Measurements from ENCODE around the gene ZNF335. TPM values are rescaled to one million over a fixed set of nuclear protein-coding genes. Genes with fewer than 3 reads are reported as not detected.

ZNF335 gene
- total and polyA plus RNA-seq, 2 experiments from 2014 or later, result 6.9 to 10.8 TPM

- 12 to 15% methylated on average over 23 to 29 of the region's 29 CpGs for WGBS, 2 experiments (ENCODE audit: low coverage in 1 of 2, low lambda C conversion rate in 2 of 2, missing lambda C conversion rate in 2 of 2)
- Histone ChIP-seq H3K36me3 (ENCODE audit: low read depth) (no peaks in the 10 kb centered on the region), H3K9me3 (ENCODE audit: low read depth) (no peaks in the 10 kb centered on the region), H3K4me3 (no peak overlapping the region), H3K27ac (no peak overlapping the region), H3K9me2 (ENCODE audit: insufficient read depth) (no peaks in the 10 kb centered on the region), H3K4me2 (ENCODE audit: unreplicated experiment) (no peak overlapping the region), H4K20me1 (ENCODE audit: insufficient read depth) (no peaks in the 10 kb centered on the region), H2AFZ (no peak overlapping the region), H3K27me3 (replicated peaks; ENCODE audit: insufficient read depth) (peaks cover 51% of the 10 kb centered on the region), H3F3A (ENCODE audit: insufficient read depth) (no peaks in the 10 kb centered on the region), H3K79me2 (ENCODE audit: insufficient read depth) (no peaks in the 10 kb centered on the region), H3K9ac (no peak overlapping the region), H3K4me1 (ENCODE audit: insufficient read depth) (no peaks in the 10 kb centered on the region)
- DNase-seq, result no peak
- in situ Hi-C loops (cut with MboI), result loop anchor here (25.0 kb wide), 1 partner anchor 299 kb away; the partner anchor contains the start of gene CDH22
- TF ChIP-seq EZH2phosphoT487 (IDR thresholded peaks at IDR 0.05; ENCODE audit: insufficient read depth, low read depth) (no peak), EZH2 (IDR thresholded peaks at IDR 0.05; ENCODE audit: insufficient read depth, poor library complexity, severe bottlenecking) (no peak)
Measured at GRCh38 chr20:46013322-46013828, 41.4 kb upstream of the ZNF335 start.

GRCh38 chr20:46012921-46013320 is 40.9 kb upstream of the ZNF335 start:
- DNase-seq, result no peak
- H2AFZ ChIP-seq, result no peak overlapping the region
- no peak overlapping the region for H3K4me2 ChIP-seq (ENCODE audit: unreplicated experiment)
- H3K9me2 ChIP-seq (ENCODE audit: insufficient read depth), result no peaks in the 10 kb centered on the region
- no peaks in the 10 kb centered on the region for H3K4me1 ChIP-seq (ENCODE audit: insufficient read depth)
- peaks cover 51% of the 10 kb centered on the region for H3K27me3 ChIP-seq (replicated peaks; ENCODE audit: insufficient read depth)
- no peak overlapping the region for H3K9ac ChIP-seq
- H3K36me3 ChIP-seq (ENCODE audit: low read depth), result no peaks in the 10 kb centered on the region
- H3K79me2 ChIP-seq (ENCODE audit: insufficient read depth), result no peaks in the 10 kb centered on the region
- in situ Hi-C loops (cut with MboI), result loop anchor here (25.0 kb wide), 1 partner anchor 299 kb away; the partner anchor contains the start of gene CDH22
- no peak overlapping the region for H3K4me3 ChIP-seq
- H3K9me3 ChIP-seq (ENCODE audit: low read depth), result no peaks in the 10 kb centered on the region
- TF ChIP-seq EZH2 (IDR thresholded peaks at IDR 0.05; ENCODE audit: insufficient read depth, poor library complexity, severe bottlenecking), result no peak
- no peak for TF ChIP-seq EZH2phosphoT487 (IDR thresholded peaks at IDR 0.05; ENCODE audit: insufficient read depth, low read depth)
- 27 to 40% methylated on average over 6 to 10 of the region's 10 CpGs for WGBS, 2 experiments (ENCODE audit: low coverage in 1 of 2, low lambda C conversion rate in 2 of 2, missing lambda C conversion rate in 2 of 2)
- H4K20me1 ChIP-seq (ENCODE audit: insufficient read depth), result no peaks in the 10 kb centered on the region
- H3F3A ChIP-seq (ENCODE audit: insufficient read depth), result no peaks in the 10 kb centered on the region
- no peak overlapping the region for H3K27ac ChIP-seq

- no peaks in the 10 kb centered on the region for H4K20me1 ChIP-seq (ENCODE audit: insufficient read depth)
- no peaks in the 10 kb centered on the region for H3K79me2 ChIP-seq (ENCODE audit: insufficient read depth)
- H3F3A ChIP-seq (ENCODE audit: insufficient read depth), result no peaks in the 10 kb centered on the region
- DNase-seq, result peak; percentile 65
- TF ChIP-seq EZH2 (IDR thresholded peaks at IDR 0.05; ENCODE audit: insufficient read depth, poor library complexity, severe bottlenecking), result peak; percentile 20
- 0 out of 2 replicates have a peak, but pooled peaks have one; percentile 13 for TF ChIP-seq EZH2phosphoT487 (IDR thresholded peaks at IDR 0.05; ENCODE audit: insufficient read depth, low read depth)
- no peaks in the 10 kb centered on the region for H3K36me3 ChIP-seq (ENCODE audit: low read depth)
- no peak overlapping the region for H3K9ac ChIP-seq
- H3K9me3 ChIP-seq (ENCODE audit: low read depth), result no peaks in the 10 kb centered on the region
- peaks cover 48% of the 10 kb centered on the region for H3K27me3 ChIP-seq (replicated peaks; ENCODE audit: insufficient read depth)
- H3K4me2 ChIP-seq (ENCODE audit: unreplicated experiment), result no peak overlapping the region
- no peaks in the 10 kb centered on the region for H3K9me2 ChIP-seq (ENCODE audit: insufficient read depth)
- H2AFZ ChIP-seq, result no peak overlapping the region
- H3K4me1 ChIP-seq (ENCODE audit: insufficient read depth), result no peaks in the 10 kb centered on the region
- in situ Hi-C loops (cut with MboI), result loop anchor here (25.0 kb wide), 1 partner anchor 300 kb away; the partner anchor contains the start of gene CDH22
- no peak overlapping the region for H3K4me3 ChIP-seq
- 15% methylated on average over 57 of the region's 57 CpGs for WGBS, 2 experiments (ENCODE audit: low coverage in 1 of 2, low lambda C conversion rate in 2 of 2, missing lambda C conversion rate in 2 of 2)
- H3K27ac ChIP-seq, result no peak overlapping the region
Measured at GRCh38 chr20:46011631-46012482, 39.9 kb upstream of the ZNF335 start.

GRCh38 chr20:46010491-46011391 is 38.7 kb upstream of the ZNF335 start:
- 10 to 13% methylated on average over 74 of the region's 74 CpGs for WGBS, 2 experiments (ENCODE audit: low coverage in 1 of 2, low lambda C conversion rate in 2 of 2, missing lambda C conversion rate in 2 of 2)
- no peaks in the 10 kb centered on the region for H3K9me2 ChIP-seq (ENCODE audit: insufficient read depth)
- peak; percentile 42 for TF ChIP-seq EZH2 (IDR thresholded peaks at IDR 0.05; ENCODE audit: insufficient read depth, poor library complexity, severe bottlenecking)
- no peak for TF ChIP-seq EZH2phosphoT487 (IDR thresholded peaks at IDR 0.05; ENCODE audit: insufficient read depth, low read depth)
- H3K36me3 ChIP-seq (ENCODE audit: low read depth), result no peaks in the 10 kb centered on the region
- H3K9me3 ChIP-seq (ENCODE audit: low read depth), result no peaks in the 10 kb centered on the region
- no peaks in the 10 kb centered on the region for H3K4me1 ChIP-seq (ENCODE audit: insufficient read depth)
- in situ Hi-C loops (cut with MboI), result loop anchor here (25.0 kb wide), 1 partner anchor 302 kb away; the partner anchor contains the start of gene CDH22
- no peaks in the 10 kb centered on the region for H4K20me1 ChIP-seq (ENCODE audit: insufficient read depth)
- no peaks in the 10 kb centered on the region for H3K79me2 ChIP-seq (ENCODE audit: insufficient read depth)
- no peak overlapping the region for H3K27ac ChIP-seq
- no peak overlapping the region for H3K4me2 ChIP-seq (ENCODE audit: unreplicated experiment)
- DNase-seq, result peak; percentile 25
- peaks cover 47% of the 10 kb centered on the region for H3K27me3 ChIP-seq (replicated peaks; ENCODE audit: insufficient read depth)
- H3K9ac ChIP-seq, result no peak overlapping the region
- H3K4me3 ChIP-seq, result no peak overlapping the region
- peak overlapping the region; percentile 36; the same call in 1 of the 2 replicates for H2AFZ ChIP-seq
- no peaks in the 10 kb centered on the region for H3F3A ChIP-seq (ENCODE audit: insufficient read depth)
